DMS114 treated with DMSO at 0.1 percent for 48 hours (cell line): Measurements from ENCODE around the gene MSLN.
"Not testable (repeated sequence)": the region's sequence is repeated elsewhere in the genome, so short reads cannot be mapped to it uniquely, and the experiment has no call there.

Experiments used
- DNase-seq: peaks from one replicate; lab custom pipeline; 2025; ENCODE audit not compliant: unreplicated experiment; lab: John Stamatoyannopoulos, UW

The MSLN gene

DNA sequence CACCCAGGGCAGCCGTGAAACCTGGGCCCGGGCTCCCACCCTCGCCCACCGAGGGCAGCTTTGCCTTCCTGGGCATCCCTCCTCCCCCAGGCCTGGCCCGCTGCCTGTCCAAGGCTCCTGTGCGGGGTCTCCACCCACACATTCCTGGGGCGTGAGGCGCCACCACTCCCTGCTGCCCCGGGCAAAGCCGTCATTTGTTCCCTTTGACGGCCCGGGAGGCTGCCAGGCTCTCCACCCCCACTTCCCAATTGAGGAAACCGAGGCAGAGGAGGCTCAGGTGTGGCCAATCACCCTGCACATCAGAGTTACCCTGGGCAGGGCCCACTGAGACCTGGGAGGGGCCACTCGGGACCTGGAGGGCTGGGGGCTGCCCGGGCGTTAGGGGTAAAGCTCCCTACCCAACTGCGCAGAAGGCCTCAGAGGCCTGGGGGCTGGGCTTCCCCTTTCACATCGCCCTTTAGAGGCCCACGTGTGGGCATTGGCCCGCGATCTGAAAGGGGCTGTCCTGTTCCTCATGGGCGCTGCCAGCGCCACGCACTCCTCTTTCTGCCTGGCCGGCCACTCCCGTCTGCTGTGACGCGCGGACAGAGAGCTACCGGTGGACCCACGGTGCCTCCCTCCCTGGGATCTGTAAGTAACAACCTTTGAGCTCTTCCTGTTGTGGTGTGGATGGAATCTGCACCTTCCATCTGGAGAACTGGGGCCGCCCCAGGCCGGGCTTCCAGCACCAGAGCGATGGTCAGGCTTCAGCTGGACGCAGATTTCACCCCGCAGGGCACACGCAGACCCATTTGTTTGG, at the start of gene MSLN:
MSLN (plus strand) TSS at position 190 of the 799 bp plus-strand sequence. CDS start 1,947 bp downstream, outside the sequence.
- no peak for DNase-seq

DNA sequence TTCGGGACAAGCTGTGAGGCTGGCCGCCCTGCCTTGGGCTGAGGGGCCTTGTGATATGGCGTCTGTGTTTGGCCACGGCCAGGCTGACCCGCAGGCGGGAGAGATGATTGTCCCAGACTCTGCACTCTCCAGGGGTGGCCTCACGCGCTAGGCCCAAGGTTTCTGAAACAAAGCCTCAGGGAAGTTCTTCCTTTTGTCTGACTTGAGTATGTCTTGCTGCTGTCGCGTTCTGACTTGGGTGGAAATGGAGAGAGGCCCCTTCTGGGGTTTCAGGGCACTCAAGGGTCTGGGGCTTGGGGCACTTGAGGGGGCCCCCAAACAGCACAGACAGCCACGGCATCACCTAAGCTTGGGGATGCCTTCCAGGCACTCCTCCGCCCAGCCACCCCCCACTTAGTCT, 49.5 kb upstream of the MSLN start:
- DNase-seq = no peak

DNA sequence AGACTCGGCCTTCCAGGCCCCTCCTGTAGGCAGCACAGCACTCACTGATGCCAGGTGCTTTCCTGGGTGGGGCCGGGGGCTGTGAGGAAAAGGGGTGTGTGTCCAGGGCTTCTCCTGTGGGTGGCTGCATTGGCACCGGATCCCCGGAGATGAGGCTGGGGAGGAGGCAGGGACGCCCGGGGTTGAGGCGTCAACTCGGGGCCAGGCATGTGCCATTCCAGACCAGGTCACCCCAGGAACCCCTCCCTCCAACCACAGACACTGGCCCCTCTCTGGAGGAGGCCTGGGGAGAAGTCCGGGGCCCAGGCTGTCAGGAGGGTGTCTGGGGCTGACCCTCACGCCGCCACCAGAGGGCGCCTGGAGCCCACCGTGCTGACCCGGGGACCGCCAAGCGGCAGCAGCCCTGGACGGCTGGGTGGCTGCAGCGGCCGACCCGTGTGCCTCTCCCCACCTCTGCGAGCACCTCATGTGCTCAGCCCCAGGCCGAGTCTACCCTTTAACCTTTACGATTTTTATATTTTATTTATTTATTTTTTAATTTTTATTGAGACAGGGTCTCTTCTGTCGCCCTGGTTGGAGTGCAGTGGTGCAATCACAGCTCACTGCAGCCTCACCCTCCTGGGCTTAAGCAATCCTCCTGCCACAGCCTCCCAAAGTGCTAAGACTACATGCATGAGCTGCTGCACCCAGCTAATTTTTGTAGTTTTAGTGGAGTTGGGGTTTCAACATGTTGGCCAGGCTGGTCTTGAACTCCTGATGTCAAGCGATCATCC, 48.8 kb upstream of the MSLN start:
- DNase-seq = peak; percentile 29

DNA sequence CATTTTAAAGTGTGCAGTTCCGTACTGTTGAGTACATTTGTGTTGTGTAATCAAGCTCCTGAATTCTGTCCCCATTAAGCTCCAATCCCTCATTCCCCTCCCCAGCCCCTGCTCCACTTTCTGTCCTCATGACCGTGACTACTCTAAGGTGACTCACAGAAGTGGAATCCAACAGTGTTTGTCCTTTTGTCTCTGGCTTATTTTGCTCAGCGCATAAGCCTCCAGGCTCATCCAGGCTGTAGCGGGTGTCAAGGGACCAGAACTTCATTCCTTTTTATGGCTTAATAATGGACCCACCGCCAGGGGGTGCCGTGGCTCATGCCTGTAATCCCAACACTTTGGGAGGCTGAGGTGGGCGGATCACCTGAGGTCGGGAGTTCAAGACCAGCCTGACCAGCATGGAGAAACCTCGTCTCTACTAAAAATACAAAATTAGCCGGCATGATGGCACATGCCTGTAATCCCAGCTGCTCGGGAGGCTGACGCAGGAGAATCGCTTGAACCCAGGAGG, 47.7 kb upstream of the MSLN start:
- DNase-seq = not testable (repeated sequence)

DNA sequence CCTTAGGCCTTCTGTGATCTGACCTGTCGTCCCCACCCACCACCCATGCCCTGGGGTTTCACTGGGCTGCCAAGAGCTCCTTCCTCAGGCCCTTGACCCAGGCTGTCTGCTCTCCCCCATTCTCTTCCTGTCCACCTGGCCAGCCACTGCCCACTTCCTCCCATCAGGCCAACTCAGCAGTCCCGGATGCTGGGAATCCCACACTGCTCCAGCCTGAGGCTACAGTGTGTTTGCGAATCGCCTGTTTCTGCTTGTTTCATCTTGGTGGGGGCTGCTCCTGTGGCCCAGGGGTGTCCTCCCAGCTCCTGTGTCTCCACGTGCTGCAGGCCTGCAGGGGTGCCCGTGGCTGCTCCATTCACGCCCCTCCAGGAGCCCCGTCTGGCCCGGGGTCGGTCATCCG, 46.5 kb upstream of the MSLN start:
- no peak for DNase-seq

DNA sequence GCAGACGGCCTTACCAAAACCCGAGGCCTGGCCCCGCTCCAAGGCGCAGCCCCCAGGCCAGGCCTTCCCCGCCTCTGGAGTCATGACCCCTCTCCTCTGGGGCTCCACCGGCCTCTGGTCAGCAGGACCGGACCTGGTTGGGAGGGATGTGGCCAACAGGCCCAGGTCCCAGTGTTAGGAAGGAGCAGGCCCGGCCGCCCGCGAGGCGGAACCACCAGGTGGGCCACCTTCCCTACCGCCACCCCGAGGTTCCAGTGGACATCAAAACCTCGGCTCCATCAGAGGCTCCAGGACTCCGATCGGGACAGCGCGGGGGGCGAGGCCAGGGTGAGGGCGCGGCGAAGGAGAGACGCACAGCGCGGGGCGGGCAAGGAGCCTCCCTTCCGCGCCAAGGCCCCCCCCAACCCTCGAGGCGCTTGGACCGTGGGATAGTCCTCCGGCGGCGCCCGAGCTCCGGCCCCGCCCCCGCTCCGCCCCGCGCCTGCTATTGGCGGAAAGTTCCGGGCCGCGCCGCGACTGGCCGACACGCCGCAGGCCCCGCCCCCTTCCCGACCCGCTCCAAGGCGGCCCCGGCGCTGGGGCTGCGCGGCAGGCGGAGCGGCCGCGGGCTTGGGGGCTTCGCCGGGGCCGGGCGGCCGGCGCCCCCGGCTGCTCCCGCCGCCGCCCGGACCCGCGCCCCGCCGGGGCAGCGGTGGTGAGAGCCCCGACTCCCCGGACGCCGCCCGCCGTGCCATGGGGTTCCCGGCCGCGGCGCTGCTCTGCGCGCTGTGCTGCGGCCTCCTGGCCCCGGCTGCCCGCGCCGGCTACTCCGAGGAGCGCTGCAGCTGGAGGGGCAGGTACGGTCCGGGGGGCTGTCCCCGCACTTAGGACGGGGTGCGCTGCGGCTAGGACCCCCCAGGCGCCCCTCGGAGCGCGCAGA, 45.7 kb upstream of the MSLN start, which contains the start of gene METRN:
METRN (plus strand) TSS at position 561 of the 919 bp plus-strand sequence; CDS start at position 733, 172 bp downstream.
- DNase-seq = peak; percentile 68

DNA sequence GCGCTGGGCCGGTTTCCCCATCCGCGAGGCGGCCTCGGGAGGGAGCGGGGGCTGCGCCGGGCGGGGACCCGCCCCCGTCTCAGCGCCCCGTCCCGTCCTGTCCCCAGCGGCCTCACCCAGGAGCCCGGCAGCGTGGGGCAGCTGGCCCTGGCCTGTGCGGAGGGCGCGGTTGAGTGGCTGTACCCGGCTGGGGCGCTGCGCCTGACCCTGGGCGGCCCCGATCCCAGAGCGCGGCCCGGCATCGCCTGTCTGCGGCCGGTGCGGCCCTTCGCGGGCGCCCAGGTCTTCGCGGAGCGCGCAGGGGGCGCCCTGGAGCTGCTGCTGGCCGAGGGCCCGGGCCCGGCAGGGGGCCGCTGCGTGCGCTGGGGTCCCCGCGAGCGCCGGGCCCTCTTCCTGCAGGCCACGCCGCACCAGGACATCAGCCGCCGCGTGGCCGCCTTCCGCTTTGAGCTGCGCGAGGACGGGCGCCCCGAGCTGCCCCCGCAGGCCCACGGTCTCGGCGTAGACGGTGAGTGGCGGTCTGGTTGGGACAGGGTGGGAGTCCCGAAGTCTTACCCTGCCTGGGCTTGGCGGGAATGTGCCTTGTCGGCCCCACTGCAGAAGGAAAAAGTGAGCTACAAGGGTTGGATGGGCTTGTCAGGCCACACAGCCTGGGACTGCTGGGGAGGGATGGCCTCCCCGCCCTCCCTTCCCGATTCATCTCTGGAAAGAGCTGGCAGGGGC, 44.9 kb upstream of the MSLN start:
- DNase-seq = no peak

DNA sequence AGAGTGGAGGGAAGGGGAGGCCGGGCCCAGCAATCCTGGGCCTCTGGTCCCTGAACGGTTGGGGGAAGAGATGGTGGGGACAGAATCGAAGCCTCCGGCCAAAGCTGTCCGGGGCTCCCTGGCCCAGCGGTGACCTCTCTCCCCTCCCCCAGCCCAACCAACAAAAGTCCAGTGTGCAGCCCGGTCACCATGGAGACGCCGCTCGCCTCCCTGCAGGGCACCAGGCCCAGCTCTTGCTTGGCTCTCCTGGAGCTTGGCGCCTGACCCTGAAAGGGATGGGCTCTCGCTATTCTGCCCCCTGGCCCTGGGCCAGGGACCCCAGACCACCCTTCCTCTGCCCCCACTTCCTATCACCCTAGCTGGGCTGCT, 44.4 kb upstream of the MSLN start:
- no peak for DNase-seq

DNA sequence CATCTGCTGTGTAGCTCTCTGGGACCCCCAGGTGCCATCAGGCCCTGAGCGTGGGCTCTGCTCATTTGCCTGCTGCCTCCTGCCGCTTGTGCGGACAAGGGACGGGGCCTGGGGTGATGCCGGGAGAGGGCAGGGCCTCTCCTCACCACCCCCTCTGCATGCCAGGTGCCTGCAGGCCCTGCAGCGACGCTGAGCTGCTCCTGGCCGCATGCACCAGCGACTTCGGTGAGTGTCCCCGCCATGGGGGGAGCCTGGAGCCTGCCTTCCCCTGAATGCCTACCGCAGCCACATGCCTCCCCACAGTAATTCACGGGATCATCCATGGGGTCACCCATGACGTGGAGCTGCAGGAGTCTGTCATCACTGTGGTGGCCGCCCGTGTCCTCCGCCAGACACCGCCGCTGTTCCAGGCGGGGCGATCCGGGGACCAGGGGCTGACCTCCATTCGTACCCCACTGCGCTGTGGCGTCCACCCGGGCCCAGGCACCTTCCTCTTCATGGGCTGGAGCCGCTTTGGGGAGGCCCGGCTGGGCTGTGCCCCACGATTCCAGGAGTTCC, 43.7 kb upstream of the MSLN start:
- no peak for DNase-seq

DNA sequence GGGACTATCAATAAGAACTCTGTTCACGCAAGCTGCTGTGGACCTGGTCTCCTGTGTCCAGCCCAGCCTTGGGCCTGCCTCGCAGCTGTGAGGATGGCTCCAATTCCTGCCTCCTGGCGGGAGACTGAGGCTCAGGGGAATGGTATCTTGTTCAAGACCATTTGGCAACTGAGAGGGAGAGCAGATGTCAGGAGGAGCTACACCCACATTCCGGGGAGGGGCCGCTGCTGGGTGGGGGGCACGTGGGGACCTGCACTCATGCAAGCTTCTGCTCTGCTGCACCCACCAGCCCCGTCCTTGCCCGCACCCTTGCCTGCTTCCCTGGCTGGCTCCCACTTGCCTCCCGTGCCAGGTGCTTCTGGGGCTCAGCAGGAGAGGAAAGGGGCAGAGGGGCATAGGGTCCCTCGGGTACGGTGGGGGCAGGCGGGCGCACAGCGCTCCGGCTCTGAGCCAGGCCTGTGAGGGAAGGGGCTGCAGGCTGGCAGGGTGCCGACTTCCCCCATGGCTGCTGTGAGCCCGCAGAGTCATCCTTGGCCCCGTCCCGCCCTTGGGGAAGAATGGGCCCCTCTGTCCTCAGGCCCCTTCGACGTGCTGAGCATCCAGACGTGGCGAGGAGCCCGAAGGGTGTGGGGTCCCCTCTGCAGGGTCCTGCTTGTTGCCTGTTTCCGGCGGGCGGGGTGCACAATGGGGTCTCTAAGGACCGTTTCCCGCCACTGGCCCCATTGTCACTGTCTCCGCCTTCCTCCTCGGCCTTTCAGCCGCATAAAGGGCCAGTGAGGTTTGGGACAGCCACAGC, 42.9 kb upstream of the MSLN start:
- no peak for DNase-seq

DNA sequence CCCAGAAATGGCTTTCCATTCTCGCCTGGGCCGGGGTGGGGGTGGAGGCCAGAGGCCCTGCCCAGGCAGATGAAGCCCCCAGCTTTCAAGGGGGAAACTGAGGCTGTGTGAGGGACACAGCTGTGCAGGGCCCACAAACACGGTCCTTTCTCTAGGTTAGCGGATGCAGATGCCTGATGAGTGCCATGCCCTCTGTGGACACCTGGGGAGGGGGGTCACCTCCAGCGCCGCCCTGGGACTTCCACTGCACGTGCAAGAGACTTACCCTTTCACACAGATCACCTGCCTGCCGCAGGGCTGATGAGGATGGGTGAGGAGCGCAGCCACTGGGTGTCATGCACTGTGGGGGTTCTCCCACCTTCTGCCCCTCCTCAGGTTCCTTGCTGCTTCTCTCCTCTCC, 42.1 kb upstream of the MSLN start:
- DNase-seq = no peak

DNA sequence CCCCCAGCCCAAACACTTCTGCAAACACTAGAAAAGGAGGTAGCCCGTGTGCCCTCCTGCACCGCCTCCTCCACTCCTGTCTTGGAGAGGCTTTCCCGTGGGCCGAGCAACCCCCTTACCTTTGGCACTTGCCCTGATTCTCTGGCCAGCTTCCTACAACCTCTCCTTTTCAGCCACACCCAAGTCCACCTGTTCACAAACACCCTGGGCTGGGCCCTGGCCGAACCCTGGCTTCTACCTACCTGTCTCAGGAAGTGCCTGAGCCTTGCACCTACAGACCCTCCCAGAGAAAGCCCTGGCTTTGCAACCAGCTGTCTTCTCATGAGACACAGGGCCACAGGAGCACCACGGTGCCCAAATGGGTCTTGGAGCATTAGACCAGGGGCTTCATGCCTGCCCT, 41.6 kb upstream of the MSLN start:
- DNase-seq = no peak

DNA sequence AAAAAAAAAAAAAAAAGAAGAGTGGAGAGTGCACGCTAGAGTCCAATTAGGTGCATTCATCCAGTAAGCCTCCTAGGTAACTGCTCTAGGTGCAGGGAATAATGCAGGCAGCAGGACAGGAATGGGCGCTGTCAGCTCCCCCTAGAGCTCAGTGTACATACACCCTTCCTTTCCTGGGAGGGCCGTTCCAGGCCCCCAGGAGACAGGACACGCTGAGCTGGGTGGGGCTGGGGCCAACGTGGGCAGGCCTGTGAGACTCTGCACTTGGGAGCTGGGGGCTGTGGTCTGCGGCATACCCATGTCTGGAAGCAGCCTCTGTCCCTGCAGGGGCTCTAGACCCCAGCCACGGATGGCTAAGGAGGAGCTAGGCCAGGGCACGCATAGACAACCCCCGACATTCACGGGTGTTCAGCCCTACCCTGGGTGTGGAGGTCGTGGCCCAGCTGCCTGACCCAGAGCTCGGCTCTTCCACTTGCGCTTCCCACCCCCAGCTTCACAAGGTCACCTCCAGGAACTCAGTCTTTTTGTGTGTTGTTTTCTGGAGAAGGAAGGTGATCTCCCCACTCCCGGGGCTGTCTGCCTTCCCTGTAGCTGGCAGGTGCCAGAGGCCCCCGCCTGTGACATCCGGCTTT, 40.6 kb upstream of the MSLN start:
- DNase-seq = peak; percentile 27

DNA sequence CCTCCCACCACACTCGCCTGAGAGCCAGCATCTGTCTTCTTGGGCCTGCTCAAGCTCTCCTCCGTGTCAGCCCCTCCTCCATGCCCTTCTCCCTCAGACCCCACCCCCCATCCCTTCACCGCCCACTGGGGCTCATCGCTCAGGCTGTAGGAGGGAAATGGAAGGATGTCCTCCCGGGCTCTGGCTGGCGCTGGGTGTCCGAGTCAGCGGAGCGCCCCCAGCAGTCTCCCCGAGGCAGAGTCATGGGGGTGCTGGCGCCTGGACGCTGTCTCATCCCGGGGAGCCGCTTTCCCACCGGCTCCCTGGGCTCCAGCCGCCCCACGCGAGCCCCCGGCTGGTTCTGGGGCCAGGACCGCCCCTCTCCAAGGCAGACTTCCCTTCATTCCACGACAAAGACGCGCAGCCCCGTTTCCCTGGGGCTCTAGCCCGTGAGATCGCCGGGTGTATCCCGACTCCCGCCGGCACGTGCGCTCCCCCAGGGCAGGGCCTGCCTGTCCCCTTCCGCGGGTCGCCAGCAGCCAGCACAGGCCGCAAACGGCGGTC, 40.0 kb upstream of the MSLN start:
- DNase-seq = no peak

DNA sequence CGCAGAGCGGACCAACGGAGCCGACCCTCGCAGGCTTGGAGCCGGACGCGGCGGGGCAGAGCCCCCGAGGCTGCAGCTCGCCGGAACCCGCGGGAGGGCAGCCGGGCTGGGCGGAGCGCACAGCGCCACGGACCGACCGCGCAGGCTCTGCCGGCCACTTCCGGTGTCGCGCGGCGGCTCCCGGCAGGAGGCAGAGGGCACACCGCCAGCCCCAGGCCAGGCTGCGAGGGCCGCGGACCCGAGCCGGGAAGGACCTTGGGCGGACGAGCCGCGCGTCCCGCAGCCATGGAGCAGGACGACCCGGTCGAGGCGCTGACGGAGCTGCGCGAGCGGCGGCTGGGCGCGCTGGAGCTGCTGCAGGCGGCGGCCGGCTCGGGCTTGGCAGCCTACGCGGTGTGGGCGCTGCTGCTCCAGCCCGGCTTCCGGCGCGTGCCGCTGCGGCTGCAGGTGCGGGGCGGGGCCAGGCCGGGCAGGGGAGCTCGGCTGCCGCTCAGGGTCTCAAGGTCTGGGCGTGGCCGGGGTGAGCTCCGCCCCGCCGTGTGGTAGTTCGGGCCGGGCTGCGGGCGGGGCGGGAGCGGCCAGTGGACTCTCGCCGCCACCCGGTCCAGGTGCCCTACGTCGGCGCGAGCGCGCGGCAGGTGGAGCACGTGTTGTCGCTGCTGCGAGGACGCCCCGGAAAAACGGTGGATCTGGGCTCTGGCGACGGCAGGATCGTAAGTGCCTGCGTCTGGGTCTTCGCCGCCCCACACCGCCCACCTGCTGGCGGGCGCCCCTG, 39.4 kb upstream of the MSLN start, which contains the start of gene ANTKMT:
ANTKMT (plus strand) TSS at position 157 of the 775 bp plus-strand sequence; CDS start at position 286, 129 bp downstream.
- peak; percentile 51 for DNase-seq

DNA sequence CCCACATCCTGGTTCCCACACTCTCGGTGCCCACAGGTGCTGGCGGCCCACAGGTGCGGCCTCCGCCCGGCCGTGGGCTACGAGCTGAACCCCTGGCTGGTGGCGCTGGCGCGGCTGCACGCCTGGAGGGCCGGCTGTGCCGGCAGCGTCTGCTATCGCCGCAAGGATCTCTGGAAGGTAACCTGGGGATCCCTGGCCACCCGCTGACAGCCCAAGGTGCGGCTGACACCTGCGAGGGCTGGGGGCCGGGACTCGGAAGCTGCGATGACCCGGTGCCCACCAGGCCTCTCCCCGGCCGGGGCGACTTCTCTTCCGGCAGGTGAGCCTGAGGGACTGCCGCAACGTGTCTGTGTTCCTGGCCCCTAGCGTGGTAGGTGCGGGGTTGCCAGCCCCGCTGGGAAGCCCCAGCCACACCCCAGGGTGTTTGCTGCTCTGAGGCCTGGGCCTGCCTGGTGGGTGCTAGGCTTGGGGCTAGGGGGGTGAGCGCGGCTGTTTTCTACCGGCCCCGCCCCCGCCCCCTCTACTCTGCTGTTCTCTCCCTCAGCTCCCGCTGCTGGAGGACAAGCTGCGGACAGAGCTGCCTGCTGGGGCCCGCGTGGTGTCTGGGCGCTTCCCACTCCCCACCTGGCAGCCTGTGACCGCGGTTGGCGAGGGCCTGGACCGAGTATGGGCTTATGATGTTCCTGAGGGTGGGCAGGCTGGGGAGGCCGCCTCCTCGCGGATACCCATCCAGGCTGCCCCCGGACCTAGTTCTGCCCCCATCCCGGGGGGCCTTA, 38.6 kb upstream of the MSLN start:
- DNase-seq = no peak
